NCI-H1105 treated with DMSO at 0.1 percent for 48 hours (cell line): ENCODE measurements around the gene ECPAS.
"Not testable (repeated sequence)": the region's sequence is repeated elsewhere in the genome, so short reads cannot be mapped to it uniquely, and the experiment has no call there.

Experiments
- DNase-seq: peaks from one replicate; lab custom pipeline; 2025; lab: John Stamatoyannopoulos, UW

Gene ECPAS

GRCh38 chr9:111483858-111484571 lies at the start of gene ECPAS:
Gene ECPAS, minus strand, starts transcription at chr9:111484383. Its CDS starts 11,465 bp downstream, at chr9:111472918.
- DNase-seq: peak; percentile 54

GRCh38 chr9:111533099-111533790 lies 49.1 kb upstream of the ECPAS start:
- DNase-seq: no peak

- no peak for DNase-seq
Measured at GRCh38 chr9:111531716-111532115, 47.5 kb upstream of the ECPAS start.

GRCh38 chr9:111529787-111530186 lies 45.6 kb upstream of the ECPAS start:
- peak; percentile 12 for DNase-seq

GRCh38 chr9:111527347-111527746 lies 43.2 kb upstream of the ECPAS start:
- DNase-seq: no peak

GRCh38 chr9:111525056-111525977 lies 41.1 kb upstream of the ECPAS start, which contains the start of gene ZNF483:
Gene ZNF483, plus strand, starts transcription at chr9:111525179. Its CDS starts 2,217 bp downstream, at chr9:111527396.
- DNase-seq: peak; percentile 91

- no peak for DNase-seq
Measured at GRCh38 chr9:111524731-111525055, 40.5 kb upstream of the ECPAS start.

GRCh38 chr9:111516061-111516465 lies 31.9 kb upstream of the ECPAS start:
- DNase-seq: no peak

GRCh38 chr9:111514967-111515366 lies 30.8 kb upstream of the ECPAS start:
- DNase-seq: no peak

- DNase-seq: not testable (repeated sequence)
Measured at GRCh38 chr9:111511581-111511980, 27.4 kb upstream of the ECPAS start.

- DNase-seq: no peak
Measured at GRCh38 chr9:111502506-111502905, 18.3 kb upstream of the ECPAS start.

GRCh38 chr9:111501648-111502047 lies 17.5 kb upstream of the ECPAS start:
- DNase-seq: no peak

GRCh38 chr9:111501005-111501562 lies 16.9 kb upstream of the ECPAS start:
- DNase-seq: no peak

- not testable (repeated sequence) for DNase-seq
Measured at GRCh38 chr9:111497196-111497595, 13.0 kb upstream of the ECPAS start.

GRCh38 chr9:111484572-111484894 lies 350 bp upstream of the ECPAS start:
- DNase-seq: no peak

- DNase-seq: peak; percentile 38
Measured at GRCh38 chr9:111483439-111483857, 735 bp downstream of the ECPAS start.

GRCh38 chr9:111482694-111483438 lies 1.3 kb downstream of the ECPAS start:
- DNase-seq: peak; percentile 52

GRCh38 chr9:111481885-111482636 lies 2.1 kb downstream of the ECPAS start:
- peak; percentile 29 for DNase-seq

GRCh38 chr9:111477677-111478076 lies 6.5 kb downstream of the ECPAS start:
- DNase-seq: no peak

GRCh38 chr9:111475195-111475594 lies 9.0 kb downstream of the ECPAS start:
- no peak for DNase-seq

GRCh38 chr9:111474385-111474784 lies 9.8 kb downstream of the ECPAS start:
- DNase-seq: no peak
